CD4-positive, alpha-beta T cell treated with Interleukin-1 beta for 1 hour (primary cell): ENCODE results near the gene KCNQ1.

Experiments used
- DNase-seq, 2 donors: peaks; one replicate each; pipeline ENCODE4 v3.0.0-alpha.2; 2020 to 2022

The KCNQ1 gene

GRCh38 chr11:2586087-2586792 lies 141.4 kb downstream of the KCNQ1 start:
- DNase-seq = no peak

GRCh38 chr11:2586793-2587131 lies 142.0 kb downstream of the KCNQ1 start:
- DNase-seq = no peak

GRCh38 chr11:2587132-2587930 lies 142.5 kb downstream of the KCNQ1 start:
- no peak for DNase-seq

- DNase-seq = no peak
Measured at GRCh38 chr11:2587976-2588748, 143.4 kb downstream of the KCNQ1 start.

- DNase-seq = no peak
Measured at GRCh38 chr11:2588809-2589537, 144.2 kb downstream of the KCNQ1 start.

DNA sequence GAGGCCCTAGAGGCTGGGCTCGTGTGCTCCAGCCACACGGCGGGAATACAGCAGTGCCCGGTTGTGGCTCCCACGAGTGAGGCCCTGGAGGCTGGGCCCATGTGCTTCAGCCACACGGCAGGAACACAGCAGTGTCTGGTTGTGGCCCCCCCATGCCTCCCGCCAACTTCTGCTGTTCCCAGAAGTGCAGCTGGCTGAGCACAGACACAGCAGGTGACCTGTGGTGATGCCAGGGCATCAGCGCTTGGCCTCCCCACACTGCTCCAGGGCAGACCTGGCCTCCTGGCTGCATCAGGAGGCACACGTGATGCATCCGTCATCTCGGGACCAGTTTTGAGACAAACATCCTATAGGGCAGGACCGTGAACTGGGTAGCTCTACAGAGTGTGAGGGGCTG lies 144.7 kb downstream of the KCNQ1 start:
- DNase-seq = no peak

DNA sequence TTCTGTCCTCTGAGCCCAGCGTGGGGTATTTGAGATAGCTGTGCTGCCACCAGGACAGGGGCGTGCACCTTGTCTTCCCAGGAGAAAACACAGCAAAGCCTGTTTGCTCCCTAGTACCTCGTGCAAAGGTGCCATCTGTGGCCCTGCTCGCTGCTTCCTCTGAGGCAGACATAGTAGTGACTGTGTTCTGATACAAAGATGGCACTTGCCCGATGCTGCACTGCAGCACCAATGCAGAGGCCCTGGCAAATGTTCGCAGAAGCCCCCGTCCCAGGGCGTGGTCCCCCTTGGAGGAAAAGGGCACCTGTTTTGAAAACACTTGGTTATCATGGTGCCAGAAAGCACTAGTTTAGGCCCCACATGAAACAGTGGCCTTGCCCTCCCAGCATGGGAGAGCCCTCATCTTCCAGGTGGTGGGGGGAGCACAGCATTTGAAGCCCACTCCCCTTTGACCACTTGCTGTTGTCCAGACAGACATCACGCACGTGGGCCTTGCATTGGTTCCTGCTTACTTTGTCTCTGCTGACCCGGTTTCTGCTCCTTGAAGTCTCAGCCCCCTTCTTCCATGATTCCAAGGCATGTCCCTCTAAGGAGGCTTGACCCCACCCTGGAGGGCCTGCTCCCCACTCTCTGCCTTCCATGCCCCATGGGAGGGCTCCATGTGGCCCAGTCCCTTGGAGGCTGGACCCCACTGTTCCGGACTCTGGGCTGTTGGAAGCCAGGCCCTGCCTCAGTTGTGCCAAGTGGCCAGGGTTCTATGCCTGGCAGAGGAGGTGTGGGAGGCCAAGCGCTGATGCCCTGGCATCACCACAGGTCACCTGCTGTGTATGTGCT lies 145.5 kb downstream of the KCNQ1 start:
- no peak for DNase-seq

- DNase-seq = no peak
Measured at GRCh38 chr11:2590965-2591754, 146.4 kb downstream of the KCNQ1 start.

DNA sequence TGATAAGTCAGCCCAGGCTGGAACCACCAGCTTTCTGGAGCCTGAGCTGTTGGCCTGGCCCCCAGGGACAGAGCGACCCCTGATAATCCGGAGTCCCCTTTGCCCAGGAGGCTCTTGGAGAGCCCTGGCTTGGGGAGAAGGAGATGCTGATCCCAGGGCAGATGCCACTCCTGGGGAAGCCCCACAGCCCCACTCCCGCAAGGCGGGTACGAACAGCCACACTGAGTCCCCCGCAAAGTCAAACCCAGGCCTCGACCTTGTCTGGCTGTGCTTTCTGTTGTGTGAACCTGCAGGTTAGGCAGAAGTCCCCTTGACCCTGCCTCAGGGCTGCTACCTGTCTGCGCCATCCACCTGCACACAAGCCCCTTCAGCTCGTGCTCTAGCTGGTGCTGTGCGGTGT lies 147.0 kb downstream of the KCNQ1 start:
- no peak for DNase-seq

DNA sequence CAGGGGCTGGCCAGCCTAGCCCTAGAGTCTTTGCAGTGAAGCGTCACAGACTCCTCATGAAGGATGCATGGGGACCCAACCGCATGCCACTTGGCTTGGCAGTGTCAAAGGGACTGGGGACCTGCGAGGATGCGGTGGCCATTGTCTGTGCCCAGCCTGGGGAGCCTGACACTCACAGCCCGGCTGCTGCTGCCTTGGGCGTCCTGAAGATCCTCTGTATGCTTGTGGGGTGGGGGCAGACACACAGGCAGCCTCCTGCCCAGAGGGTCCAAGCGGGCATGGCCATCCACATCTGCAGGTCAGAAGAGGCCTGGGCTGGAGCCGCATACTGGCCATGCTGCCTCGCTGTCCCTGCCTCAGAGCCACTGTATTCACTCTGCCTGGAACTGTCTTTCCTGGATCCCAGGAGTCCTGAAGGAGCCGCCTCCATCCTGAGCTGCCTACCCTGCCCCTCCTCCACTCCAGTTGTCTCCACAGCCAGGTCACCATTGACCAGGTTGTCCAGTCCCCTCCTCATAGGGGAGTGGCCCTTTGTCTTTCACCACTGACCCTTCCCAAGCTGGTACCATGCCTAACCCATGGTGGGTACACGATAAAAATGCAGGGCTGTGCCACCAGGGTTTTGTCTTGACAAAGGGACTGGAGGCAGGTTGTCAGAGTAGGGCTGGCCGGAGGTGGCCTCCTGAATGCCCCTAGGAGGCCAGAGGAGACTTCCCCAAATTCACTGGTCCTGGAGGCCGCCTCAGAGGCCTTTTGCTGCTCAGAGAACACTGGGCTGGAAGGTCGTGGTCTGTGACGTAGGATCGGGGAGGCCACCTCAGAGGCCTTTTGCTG lies 148.0 kb downstream of the KCNQ1 start:
- DNase-seq = no peak

DNA sequence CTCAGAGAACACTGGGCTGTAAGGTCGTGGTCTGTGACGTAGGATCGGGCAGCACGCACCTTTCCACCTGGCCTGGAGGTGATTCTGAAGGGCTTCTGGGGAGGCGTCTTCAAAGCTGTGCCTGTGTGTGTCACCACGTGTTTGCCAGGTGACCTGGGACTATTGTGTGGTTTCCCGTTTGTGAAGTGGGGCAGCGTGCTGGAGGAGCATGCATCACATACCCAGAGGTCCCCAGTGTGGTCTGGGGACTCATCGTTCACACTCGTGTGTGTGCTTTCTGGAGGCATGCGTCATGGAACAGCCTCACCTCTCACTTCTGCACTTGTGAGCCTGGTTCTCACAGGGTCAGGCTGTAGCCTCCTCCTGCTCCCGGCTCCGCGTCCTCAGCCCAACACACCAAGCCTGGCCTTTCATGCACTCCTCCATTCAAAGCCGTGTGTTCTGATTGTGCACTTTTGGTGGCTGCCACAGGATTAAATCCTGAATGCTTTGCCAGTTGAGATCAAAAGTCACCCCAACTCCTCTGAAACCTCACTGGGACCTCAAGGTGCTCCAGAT lies 148.7 kb downstream of the KCNQ1 start:
- no peak for DNase-seq

GRCh38 chr11:2594267-2594666 lies 149.5 kb downstream of the KCNQ1 start:
- no peak for DNase-seq

DNA sequence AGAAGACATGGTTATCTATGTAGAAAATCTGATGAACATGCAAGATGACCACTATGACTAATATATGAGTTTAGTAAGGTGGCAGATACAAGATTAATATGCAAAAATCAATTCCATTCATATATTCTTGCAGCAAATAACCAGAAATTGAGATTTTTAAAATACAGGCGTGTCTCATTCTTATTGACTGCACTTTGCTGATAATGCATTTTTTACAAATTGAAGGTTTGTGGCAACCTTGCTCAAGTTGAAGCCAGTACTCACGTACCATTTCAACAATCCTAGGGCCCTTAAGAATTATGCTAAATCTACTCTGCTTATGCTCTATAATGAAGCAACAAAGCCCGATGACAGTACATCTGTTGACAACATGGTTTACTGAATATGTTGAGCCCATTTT lies 150.4 kb downstream of the KCNQ1 start:
- no peak for DNase-seq

- no peak for DNase-seq
Measured at GRCh38 chr11:2599561-2600189, 154.9 kb downstream of the KCNQ1 start.

DNA sequence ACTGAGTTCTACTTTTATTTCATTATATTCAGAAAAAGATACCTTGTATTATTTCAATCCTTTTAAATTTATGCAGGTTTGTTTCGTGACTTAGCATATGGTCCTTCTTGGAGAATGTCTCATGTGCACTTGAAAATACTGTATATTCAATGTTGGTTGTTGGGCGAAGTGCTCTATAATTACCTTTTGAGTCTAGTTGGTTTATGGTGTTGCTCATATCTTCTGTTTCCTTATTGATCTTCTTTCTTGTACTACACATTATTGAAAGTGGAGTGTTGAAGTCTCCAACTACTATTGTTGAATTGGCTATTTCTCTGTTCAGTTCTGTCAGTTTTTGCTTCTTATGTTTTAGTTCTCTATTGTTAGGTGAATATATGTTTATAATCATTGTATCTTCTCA lies 164.5 kb downstream of the KCNQ1 start:
- no peak for DNase-seq

- no peak for DNase-seq
Measured at GRCh38 chr11:2612884-2613571, 168.2 kb downstream of the KCNQ1 start.

DNA sequence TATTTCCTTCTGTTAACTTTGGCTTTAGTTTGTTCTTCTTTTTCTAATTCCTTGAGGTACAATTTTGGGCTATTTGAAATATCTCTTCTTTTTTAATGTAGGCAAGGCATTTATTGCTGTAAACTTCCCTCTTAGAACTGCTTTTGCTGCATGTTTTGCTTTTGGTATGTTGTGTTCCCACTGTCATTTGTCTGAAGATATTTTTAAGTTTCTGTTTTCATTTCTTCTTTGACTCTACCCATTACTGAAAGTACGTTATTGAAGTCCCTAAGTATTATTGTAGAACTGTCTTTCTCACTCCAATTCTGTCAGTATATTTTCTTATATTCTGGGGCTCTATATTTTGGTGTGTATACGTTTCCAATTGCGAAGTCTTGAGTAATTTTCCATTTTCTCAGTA lies 177.1 kb downstream of the KCNQ1 start:
- no peak for DNase-seq

DNA sequence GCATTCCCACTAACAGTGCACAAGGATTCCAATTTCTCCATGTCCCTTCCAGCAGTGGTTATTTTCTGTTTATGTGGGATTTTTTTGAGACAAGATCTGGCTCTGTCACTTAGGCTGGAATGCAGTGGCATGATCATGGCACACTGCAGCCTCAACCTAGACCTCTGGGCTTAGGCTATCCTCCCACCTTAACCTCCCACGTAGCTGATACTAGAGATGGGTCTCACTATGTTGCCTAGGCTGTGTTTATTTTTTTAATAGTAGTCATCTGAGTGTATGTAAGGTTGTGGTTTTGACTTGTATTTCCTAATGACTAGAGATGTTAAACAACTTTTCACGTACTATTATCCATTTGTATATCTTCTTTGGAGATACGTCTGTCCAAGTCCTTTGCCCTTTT lies 180.4 kb downstream of the KCNQ1 start:
- no peak for DNase-seq

DNA sequence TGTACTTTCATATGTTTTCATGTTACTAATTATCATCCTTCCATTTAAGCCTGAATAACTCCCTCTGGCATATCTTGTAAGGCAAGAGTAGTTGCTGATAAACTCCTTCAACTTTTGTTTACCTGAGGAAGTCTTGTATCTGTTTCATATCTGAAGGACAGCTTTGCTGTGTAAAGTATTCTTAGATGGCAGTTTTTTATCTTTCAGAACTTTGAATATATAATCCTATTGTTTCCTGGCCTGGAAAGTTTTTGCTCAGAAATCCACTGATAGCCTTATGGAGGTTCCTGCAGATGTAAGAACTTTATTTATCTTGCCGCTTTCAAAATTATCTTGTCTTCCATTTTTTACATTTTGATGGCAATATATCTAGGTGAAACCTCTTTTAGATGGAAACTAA lies 185.9 kb downstream of the KCNQ1 start:
- no peak for DNase-seq
